HepG2 (cell line): Measurements from ENCODE around the gene DYNC1I2. TPM values are rescaled to one million over a fixed set of nuclear protein-coding genes. Genes with fewer than 3 reads are reported as not detected.
A peak's percentile ranks its signal among the peaks of the same experiment; 100 is the strongest.

Experiments used
- DPF2 ChIP-seq: sonication (generic); formaldehyde crosslinking; IDR thresholded peaks from 2 replicates; pipeline ENCODE4 v1.4.0; 2020; ENCODE audit warnings: mild to moderate bottlenecking, low read depth, missing genetic modification reagents, borderline replicate concordance
- GPN1 ChIP-seq: sonication (generic); formaldehyde crosslinking; IDR thresholded peaks from 2 replicates; pipeline ENCODE4 v1.5.1; 2020; ENCODE audit warnings: missing genetic modification reagents, borderline replicate concordance
- HDAC1 ChIP-seq: sonication (generic); formaldehyde crosslinking; IDR thresholded peaks from 2 replicates; pipeline ENCODE4 v1.5.1; 2020; ENCODE audit warnings: mild to moderate bottlenecking, missing genetic modification reagents
- KDM2A ChIP-seq: sonication (generic); formaldehyde crosslinking; IDR thresholded peaks from 2 replicates; pipeline ENCODE4 v1.4.0; 2020; ENCODE audit warnings: low read depth, missing genetic modification reagents, borderline replicate concordance
- KMT2A ChIP-seq: sonication (generic); formaldehyde crosslinking; IDR thresholded peaks from 2 replicates; pipeline ENCODE4 v1.4.0; 2020; ENCODE audit warnings: missing genetic modification reagents
- NFE2L1 ChIP-seq: sonication (generic); formaldehyde crosslinking; IDR thresholded peaks from 2 replicates; pipeline ENCODE4 v1.4.0; 2020; ENCODE audit warnings: missing genetic modification reagents, mild to moderate bottlenecking, borderline replicate concordance
- POGZ ChIP-seq: sonication (generic); formaldehyde crosslinking; IDR thresholded peaks from 2 replicates; pipeline ENCODE4 v1.4.0; 2020; ENCODE audit warnings: mild to moderate bottlenecking, missing genetic modification reagents
- THYN1 ChIP-seq: sonication (generic); formaldehyde crosslinking; IDR thresholded peaks from 2 replicates; pipeline ENCODE4 v1.8.1; 2023; ENCODE audit warnings: low read depth, mild to moderate bottlenecking, moderate library complexity, missing genetic modification reagents, borderline replicate concordance
- ZNF230 ChIP-seq: sonication (generic); formaldehyde crosslinking; IDR thresholded peaks from 2 replicates; pipeline ENCODE4 v1.4.0; 2020; ENCODE audit warnings: mild to moderate bottlenecking, missing genetic modification reagents
- ZNF3 ChIP-seq: IDR thresholded peaks from 2 replicates; pipeline ENCODE4 v1.7.0; 2017; ENCODE audit warnings: inconsistent platforms
- ZNF569 ChIP-seq: sonication (generic); formaldehyde crosslinking; IDR thresholded peaks from 2 replicates; pipeline ENCODE4 v1.5.0; 2020; ENCODE audit warnings: mild to moderate bottlenecking, missing genetic modification reagents, moderate library complexity, borderline replicate concordance
- ZSCAN29 ChIP-seq: sonication (generic); formaldehyde crosslinking; conservative IDR thresholded peaks from 2 replicates; pipeline ENCODE4 v1.4.0; 2020; ENCODE audit warnings: mild to moderate bottlenecking, missing genetic modification reagents
- polyA plus RNA-seq, 8 experiments: library from polyadenylated mRNA; depleted of rRNA in 3 of 8; stranded (reverse) in 7 of 8; unstranded in 1 of 8; fragments of >200 nt; fragmentation: Illumina TruSeq in 4 of 8; extraction: Trizol in 4 of 8; gene quantifications; 2 replicates each; pipeline versions ENCODE4 v1.2.1 to v1.2.3, GENCODE V29; 2011 to 2016; ENCODE audit warnings: low read depth in 4 of 8, missing spikeins in 1 of 8, mixed read lengths in 1 of 8; ENCODE audit not compliant: insufficient read depth in 1 of 8
- total RNA-seq, 5 experiments: library from RNA; depleted of rRNA; stranded (reverse); fragments of >200 nt; fragmentation: Illumina TruSeq; extraction: Trizol; gene quantifications; 2 replicates each; pipeline ENCODE4 v1.2.3, GENCODE V29; 2016; ENCODE audit warnings: low read depth in 1 of 5
- TF ChIP-seq, protein P1 (sequence below): sonication (generic); formaldehyde crosslinking; IDR thresholded peaks from 2 replicates; pipeline ENCODE4 v1.4.0; 2020; ENCODE audit warnings: missing genetic modification reagents
- TF ChIP-seq, protein P2 (sequence below): sonication (generic); formaldehyde crosslinking; conservative IDR thresholded peaks from 2 replicates; pipeline ENCODE4 v1.4.0; 2020; ENCODE audit warnings: missing genetic modification reagents
- TF ChIP-seq, protein P3 (sequence below): sonication (generic); formaldehyde crosslinking; IDR thresholded peaks from 2 replicates; pipeline ENCODE4 v1.8.1; 2023; ENCODE audit warnings: mild to moderate bottlenecking, moderate library complexity, missing genetic modification reagents
- TF ChIP-seq, protein P4 (sequence below): sonication (generic); formaldehyde crosslinking; IDR thresholded peaks from 2 replicates; pipeline ENCODE4 v1.8.0; 2022; ENCODE audit warnings: missing genetic modification reagents, mild to moderate bottlenecking, borderline replicate concordance
- TF ChIP-seq, protein P5 (sequence below): sonication (generic); formaldehyde crosslinking; IDR thresholded peaks from 2 replicates; pipeline ENCODE4 v1.4.0; 2020; ENCODE audit warnings: missing genetic modification reagents

DYNC1I2 gene
- total and polyA plus RNA-seq, 2 of the 13 experiments (the other 11 are each of a cell fraction or from before 2014, with no cell fraction given) = 84.0 to 99.8 TPM

DNA sequence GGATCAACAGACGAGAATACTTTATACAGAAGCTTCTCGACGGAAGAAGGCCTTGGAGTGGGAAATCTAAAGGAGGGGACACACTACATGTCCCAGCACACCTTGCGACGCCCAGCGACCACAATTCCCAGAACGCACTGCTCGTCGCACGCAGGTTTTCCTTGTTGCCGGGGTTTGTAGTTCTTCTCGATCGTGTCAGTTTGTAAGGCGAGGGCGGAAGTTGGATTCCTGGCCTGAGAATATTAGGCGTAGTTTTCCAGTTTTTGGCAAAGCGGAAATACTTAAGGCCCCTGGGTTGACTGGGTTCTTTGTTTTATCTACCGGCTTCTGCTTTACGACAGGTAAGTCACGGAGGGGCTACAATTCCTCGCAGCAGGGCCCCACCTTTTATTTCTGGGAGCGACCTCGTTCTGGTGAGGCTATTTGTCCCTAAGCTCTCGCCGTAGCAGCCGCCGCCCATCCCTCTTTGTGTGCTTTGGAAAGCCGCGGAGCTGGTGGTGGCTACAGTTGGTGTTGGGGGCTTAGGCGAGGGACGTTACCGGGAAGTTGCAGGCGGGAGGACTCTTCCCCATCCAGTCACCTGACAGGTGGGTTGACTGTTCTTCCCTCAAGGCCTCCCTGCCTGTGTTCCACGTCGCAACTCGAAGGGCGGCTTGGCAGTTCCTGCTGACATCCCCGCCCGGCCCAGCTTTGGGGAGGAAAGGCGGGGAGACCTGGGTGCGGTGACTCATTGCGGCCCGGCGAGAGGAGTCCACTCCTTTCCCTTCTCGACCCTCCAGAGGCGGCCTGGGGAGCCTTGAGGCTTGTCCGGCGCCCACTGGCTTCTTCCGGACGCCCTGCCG lies at the start of gene DYNC1I2 (continued):
- TF ChIP-seq ZSCAN29 (CRISPR knock-in tag) = peak; percentile 90
- TF ChIP-seq KMT2A = peak; percentile 92
- TF ChIP-seq POGZ = peak; percentile 61
- TF ChIP-seq, protein P1, sequence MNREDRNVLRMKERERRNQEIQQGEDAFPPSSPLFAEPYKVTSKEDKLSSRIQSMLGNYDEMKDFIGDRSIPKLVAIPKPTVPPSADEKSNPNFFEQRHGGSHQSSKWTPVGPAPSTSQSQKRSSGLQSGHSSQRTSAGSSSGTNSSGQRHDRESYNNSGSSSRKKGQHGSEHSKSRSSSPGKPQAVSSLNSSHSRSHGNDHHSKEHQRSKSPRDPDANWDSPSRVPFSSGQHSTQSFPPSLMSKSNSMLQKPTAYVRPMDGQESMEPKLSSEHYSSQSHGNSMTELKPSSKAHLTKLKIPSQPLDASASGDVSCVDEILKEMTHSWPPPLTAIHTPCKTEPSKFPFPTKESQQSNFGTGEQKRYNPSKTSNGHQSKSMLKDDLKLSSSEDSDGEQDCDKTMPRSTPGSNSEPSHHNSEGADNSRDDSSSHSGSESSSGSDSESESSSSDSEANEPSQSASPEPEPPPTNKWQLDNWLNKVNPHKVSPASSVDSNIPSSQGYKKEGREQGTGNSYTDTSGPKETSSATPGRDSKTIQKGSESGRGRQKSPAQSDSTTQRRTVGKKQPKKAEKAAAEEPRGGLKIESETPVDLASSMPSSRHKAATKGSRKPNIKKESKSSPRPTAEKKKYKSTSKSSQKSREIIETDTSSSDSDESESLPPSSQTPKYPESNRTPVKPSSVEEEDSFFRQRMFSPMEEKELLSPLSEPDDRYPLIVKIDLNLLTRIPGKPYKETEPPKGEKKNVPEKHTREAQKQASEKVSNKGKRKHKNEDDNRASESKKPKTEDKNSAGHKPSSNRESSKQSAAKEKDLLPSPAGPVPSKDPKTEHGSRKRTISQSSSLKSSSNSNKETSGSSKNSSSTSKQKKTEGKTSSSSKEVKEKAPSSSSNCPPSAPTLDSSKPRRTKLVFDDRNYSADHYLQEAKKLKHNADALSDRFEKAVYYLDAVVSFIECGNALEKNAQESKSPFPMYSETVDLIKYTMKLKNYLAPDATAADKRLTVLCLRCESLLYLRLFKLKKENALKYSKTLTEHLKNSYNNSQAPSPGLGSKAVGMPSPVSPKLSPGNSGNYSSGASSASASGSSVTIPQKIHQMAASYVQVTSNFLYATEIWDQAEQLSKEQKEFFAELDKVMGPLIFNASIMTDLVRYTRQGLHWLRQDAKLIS = 0 out of 2 replicates have a peak, but pooled peaks have one; percentile 28
- TF ChIP-seq, protein P2, sequence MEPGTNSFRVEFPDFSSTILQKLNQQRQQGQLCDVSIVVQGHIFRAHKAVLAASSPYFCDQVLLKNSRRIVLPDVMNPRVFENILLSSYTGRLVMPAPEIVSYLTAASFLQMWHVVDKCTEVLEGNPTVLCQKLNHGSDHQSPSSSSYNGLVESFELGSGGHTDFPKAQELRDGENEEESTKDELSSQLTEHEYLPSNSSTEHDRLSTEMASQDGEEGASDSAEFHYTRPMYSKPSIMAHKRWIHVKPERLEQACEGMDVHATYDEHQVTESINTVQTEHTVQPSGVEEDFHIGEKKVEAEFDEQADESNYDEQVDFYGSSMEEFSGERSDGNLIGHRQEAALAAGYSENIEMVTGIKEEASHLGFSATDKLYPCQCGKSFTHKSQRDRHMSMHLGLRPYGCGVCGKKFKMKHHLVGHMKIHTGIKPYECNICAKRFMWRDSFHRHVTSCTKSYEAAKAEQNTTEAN (CRISPR knock-in tag) = no peak
- TF ChIP-seq, protein P3, sequence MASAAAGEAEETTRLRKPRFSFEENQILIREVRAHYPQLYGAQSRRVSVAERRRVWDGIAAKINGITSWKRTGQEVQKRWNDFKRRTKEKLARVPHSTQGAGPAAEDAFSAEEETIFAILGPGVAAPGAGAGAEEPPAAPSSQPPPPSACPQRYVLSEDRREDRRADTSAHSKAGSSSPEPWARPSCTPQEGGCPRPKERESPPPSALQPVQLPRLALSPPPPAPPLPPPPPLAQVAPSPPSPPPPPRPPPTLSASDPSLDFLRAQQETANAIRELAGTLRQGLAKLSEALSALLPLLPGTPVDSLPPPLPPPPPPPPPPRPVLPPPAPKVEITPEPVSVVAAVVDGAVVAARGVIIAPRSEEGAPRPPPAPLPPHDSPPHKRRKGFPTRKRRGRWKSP (CRISPR knock-in tag) = 0 out of 2 replicates have a peak, but pooled peaks have one; percentile 60
- peak; percentile 82; the same call in 1 of the 2 replicates for TF ChIP-seq ZNF569 (CRISPR knock-in tag)
- TF ChIP-seq THYN1 (CRISPR knock-in tag) = 0 out of 2 replicates have a peak, but pooled peaks have one; percentile 7
- peak; percentile 79; the same call in 1 of the 2 replicates for TF ChIP-seq ZNF230
- TF ChIP-seq, protein P4, sequence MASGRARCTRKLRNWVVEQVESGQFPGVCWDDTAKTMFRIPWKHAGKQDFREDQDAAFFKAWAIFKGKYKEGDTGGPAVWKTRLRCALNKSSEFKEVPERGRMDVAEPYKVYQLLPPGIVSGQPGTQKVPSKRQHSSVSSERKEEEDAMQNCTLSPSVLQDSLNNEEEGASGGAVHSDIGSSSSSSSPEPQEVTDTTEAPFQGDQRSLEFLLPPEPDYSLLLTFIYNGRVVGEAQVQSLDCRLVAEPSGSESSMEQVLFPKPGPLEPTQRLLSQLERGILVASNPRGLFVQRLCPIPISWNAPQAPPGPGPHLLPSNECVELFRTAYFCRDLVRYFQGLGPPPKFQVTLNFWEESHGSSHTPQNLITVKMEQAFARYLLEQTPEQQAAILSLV (CRISPR knock-in tag) = peak; percentile 94
- 0 out of 2 replicates have a peak, but pooled peaks have one; percentile 38 for TF ChIP-seq DPF2 (CRISPR knock-in tag)
- TF ChIP-seq GPN1 (CRISPR knock-in tag) = peak; percentile 59; the same call in 1 of the 2 replicates
- peak; percentile 91 for TF ChIP-seq KDM2A (CRISPR knock-in tag)
- TF ChIP-seq NFE2L1 (CRISPR knock-in tag) = peak; percentile 45; the same call in 1 of the 2 replicates
- TF ChIP-seq, protein P5, sequence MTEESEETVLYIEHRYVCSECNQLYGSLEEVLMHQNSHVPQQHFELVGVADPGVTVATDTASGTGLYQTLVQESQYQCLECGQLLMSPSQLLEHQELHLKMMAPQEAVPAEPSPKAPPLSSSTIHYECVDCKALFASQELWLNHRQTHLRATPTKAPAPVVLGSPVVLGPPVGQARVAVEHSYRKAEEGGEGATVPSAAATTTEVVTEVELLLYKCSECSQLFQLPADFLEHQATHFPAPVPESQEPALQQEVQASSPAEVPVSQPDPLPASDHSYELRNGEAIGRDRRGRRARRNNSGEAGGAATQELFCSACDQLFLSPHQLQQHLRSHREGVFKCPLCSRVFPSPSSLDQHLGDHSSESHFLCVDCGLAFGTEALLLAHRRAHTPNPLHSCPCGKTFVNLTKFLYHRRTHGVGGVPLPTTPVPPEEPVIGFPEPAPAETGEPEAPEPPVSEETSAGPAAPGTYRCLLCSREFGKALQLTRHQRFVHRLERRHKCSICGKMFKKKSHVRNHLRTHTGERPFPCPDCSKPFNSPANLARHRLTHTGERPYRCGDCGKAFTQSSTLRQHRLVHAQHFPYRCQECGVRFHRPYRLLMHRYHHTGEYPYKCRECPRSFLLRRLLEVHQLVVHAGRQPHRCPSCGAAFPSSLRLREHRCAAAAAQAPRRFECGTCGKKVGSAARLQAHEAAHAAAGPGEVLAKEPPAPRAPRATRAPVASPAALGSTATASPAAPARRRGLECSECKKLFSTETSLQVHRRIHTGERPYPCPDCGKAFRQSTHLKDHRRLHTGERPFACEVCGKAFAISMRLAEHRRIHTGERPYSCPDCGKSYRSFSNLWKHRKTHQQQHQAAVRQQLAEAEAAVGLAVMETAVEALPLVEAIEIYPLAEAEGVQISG (CRISPR knock-in tag) = peak; percentile 93
- no peak for TF ChIP-seq ZNF3 (CRISPR knock-in tag)
- peak; percentile 96 for TF ChIP-seq HDAC1 (CRISPR knock-in tag)
